ENCODE results near the gene ZGPAT.

DNA sequence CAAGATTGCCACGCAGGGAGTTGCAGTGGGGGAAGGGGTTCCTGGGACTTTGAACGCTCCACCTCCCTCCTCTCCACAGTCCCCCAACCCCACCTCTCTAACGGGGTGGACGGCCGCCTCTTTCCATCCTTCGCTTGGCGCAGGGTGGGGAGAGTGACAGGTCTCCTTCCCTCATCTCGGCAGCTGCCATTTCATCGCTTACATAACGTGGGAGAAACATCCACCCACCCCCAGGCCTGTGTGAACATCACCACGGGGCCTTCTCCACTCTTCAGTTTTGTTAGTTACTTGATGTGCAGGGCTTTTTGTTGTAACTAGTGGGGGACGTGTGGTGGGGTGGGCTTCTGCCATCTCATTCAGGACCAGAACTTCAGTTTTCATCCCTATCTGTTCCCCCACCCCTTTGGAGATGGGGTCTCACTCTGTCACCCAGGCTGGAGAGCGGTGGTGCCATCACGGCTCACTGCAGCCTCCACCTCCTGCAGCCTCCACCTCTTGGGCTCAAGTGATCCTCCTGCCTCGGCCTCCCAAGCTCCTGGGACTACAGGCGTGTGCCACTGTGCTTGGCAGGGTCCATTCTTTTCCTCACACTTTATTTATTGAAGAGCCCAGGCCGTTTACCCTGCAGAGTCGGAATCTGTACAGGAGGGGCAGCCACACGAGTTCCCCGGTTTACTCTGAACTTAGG, 32.0 kb upstream of the ZGPAT start:
- TF ChIP-seq EP300 (IDR thresholded peaks at IDR 0.05) (no peak), POLR2A (IDR thresholded peaks at IDR 0.05) (no peak), POLR2AphosphoS5 (IDR thresholded peaks at IDR 0.05) (no peak)
- TF ChIP-seq, protein P1, sequence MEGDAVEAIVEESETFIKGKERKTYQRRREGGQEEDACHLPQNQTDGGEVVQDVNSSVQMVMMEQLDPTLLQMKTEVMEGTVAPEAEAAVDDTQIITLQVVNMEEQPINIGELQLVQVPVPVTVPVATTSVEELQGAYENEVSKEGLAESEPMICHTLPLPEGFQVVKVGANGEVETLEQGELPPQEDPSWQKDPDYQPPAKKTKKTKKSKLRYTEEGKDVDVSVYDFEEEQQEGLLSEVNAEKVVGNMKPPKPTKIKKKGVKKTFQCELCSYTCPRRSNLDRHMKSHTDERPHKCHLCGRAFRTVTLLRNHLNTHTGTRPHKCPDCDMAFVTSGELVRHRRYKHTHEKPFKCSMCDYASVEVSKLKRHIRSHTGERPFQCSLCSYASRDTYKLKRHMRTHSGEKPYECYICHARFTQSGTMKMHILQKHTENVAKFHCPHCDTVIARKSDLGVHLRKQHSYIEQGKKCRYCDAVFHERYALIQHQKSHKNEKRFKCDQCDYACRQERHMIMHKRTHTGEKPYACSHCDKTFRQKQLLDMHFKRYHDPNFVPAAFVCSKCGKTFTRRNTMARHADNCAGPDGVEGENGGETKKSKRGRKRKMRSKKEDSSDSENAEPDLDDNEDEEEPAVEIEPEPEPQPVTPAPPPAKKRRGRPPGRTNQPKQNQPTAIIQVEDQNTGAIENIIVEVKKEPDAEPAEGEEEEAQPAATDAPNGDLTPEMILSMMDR (IDR thresholded peaks at IDR 0.05): no peak
